Hematopoietic multipotent progenitor cell treated with erythropoietin and hydrocortisone succinate and interleukin-3 and kit ligand, for 8 days (in vitro differentiated cells): Measurements from ENCODE around the gene KSR2.
"Not testable (repeated sequence)": the region's sequence is repeated elsewhere in the genome, so short reads cannot be mapped to it uniquely, and the experiment has no call there.

ENCODE experiments used
- DNase-seq: peaks from one replicate; pipeline ENCODE4 v3.0.0-alpha.2; 2015

KSR2 gene

DNA sequence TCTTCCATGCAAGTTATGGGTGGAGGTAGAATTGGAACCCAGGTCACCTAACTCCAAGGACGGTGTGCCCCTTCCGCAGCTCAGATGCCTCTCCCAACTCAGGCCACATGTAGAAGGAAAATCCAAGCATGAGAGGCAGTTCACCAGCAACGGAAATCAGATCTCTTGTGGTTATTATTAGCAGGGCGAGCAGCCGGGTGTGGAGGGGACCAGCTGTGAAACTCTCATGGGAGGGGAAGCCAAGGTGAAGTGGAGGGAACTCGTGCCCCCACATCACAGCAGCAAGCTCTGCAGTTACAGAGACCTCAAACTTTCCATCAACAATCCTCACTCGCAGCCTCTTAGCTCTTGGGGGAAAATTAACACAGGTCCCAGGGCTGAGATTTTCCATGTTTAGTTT is 79.7 kb downstream of the KSR2 start:
- no peak for DNase-seq

DNA sequence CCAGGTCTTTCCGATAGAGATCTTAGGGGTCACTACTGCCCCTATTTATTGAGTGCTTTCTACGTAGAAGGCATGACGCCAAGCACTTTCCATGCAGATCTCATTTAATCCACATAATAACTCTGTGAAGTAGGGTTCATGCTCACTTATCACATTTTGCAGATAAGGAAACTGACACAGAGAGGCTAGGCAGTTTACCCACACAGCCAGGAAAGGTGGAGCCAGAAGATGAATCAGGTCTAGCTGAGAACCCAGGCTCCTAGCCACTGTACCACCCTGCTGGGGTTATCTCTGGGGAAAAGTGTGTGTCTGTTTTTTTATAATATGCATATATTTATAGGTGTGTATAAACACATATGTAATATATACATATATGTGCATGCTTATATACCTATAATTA is 83.6 kb downstream of the KSR2 start:
- DNase-seq = peak; percentile 24

DNA sequence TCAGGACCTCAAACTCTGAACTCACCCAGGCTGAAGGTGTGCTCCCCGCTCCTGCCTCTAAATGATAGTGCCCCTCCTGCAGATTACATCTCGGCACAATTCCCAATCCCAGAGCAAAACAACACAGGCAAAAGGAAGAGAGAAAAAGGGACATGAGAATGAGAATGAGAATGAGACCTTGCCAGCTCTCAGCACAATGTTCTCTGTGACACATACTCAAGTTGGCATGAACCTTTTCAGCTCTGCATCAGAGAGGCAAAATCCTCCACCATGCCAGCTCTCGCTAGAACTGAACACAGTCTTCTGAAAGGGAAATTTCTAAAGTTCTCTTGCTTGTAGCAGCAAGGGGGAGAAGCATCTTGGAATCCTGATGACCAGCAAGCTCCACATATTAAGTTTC is 84.6 kb downstream of the KSR2 start:
- DNase-seq = no peak

DNA sequence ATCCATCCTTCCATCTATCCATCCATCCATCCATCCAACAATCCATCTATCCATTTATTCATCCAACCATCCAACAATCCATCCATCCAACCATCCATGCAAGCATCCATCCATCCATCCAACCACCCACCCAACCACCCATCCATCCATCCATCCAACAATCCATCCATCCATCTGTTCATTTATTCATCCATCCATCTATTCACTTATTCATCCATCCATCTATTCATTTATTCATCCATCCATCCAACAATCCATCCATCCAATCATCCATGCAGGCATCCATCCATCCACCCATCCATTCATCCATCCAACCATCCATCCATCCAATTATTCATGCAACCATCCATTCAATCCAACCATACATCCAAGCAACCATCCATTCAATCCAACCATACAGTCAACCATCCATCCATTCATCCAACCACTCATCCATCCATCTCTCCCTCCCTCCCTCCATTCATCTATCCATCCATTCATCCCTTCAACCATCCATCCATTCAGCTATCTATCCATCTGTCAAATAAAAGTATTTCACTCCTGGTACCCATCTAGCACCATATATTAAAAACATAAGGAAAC is 86.1 kb downstream of the KSR2 start:
- DNase-seq = no peak

DNA sequence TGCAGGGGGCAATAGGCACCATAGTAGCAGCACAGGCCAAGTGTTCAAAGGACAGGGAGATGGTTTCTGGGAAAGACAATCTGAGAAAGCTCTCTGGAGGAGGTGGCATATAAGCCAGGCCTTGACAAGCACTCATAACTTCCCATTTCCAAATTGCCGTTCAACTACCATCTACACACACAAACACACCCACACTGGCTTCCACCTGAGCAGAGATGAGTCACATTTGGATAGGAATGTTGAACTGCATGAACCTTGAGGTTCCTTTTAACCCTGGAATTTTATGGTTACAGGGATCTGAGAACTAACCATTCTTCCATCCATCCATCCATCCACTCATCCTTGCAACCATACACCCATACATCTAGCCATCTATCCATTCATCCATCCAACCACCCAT is 86.6 kb downstream of the KSR2 start:
- no peak for DNase-seq

DNA sequence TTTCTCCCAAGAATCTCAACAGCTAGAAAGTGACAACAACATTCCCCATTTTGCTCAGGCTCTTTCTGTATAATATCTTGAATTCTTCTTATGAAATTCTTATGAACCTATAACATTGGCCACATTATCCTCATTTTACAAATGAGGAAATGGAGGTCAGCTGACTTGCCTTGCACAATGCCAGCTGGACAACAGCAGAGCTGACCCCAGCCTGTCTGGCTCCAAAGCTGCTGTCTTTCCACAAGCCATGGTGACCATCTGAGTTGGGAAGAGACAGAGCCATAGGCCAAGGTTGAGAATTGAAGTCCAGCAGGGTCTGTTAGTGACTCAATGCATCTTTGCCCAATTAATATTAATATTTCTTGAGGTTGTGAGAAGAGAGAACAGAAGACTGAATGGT is 87.3 kb downstream of the KSR2 start:
- no peak for DNase-seq

DNA sequence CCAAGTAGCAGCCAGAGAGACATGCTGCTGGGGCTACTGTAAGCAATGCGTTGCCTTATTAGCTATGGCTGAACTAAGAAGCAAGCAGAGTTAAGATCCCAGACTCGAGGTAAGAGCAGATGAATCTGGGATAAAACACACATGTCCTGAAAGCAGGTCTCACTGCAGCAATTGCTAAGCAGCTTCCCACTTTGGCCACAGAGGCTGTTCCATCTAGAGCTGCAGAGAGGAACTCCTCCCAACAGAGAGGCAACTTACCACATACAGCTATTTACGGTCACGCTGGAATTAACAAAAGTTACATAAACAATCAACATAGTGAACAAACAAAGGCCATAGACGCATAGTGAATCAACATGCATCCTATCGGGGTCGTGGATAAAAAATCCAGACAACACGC is 90.2 kb downstream of the KSR2 start:
- DNase-seq = no peak

DNA sequence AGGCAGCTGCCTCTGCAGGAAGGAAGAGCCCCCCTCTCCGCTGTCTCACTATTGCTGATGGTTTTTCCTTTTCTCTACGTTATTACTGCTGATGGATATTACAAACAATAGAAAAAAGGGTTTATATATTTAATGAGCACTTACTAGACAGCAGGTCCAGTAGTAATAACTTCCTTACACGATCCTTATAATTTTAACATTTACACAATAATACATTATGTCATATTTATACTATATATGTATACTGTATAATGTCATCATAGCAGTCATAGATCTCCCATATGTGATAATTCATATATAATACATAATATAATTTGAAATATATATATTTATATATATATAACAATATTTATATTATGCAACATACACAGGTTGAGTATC is 92.4 kb downstream of the KSR2 start:
- no peak for DNase-seq

DNA sequence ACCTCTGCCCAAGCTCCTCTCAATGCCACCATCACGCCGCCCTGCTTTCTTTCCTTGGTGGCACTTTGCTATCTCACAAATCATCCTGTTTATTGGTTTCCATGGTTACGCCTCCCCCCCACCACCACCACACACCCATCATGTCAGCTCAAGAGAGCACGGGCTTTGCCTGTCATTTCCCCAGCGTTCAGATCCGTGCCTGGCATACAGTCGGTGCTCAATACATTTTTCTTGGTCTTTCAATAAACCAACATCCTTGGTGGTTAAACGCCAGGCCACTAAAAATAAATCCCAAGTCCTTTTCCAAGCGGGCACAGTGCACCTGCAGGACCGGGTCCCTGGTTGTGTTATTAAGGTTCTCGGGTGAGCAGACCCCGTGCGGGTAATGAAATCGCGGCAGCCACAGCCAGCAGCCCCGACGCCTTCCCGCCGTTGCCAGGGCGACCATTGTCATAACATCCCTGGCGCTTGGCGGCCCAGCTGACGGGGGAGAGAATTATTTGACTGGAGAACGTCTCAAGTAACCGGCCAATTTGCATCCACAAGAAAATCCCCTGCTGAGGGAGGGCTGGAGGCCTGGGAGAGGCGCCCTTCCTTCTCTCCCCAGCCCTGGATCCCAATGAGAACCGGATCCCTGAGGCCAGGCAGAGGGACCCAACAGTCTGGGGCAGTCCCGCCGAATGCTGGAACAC is 92.9 kb downstream of the KSR2 start:
- no peak for DNase-seq

DNA sequence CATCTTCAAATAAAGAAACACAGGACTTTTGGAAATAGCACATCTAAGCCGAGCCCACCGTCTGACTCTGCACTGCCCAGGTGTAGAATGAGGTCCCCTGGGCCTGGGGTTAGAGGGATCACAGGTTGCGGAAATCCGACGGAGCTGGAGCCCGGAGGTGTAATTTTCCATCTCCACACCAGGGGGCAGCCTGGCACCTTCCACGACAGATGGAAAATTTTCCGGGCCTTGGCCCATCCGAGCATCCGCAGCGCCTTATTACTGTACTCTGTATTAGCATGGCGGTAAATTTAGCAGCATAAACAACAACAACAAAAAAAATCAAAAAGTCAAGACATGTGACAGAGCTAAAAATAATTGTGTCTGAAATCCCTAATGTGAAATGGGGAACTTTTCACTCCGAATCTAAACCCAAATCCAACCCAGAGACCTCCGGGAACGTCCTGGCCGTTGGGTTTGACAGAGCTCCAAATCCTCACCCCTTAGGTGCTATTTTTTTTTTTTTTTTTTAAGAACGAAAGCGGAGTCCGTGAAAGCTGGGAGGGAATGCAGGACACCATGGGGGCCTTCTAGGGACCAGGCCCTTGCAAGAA is 93.9 kb downstream of the KSR2 start:
- peak; percentile 55 for DNase-seq

DNA sequence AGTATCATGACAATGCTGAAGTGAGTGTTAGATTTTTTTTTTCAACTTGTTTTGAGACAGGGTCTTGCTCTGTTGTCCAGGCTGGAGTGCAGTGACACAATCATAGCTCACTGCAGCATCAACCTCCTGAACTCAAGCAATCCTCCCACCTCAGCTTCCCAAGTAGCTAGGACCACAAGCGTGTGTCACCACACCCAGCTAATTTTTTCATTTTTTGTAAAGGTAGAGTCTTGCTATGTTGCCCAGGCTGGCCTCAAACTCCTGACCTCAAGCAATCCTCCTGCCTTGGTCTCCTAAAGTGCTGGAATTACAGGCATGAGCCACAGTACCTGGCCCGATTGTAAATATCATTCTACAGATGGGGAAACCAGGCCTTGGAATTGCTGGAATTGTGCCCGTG is 94.6 kb downstream of the KSR2 start:
- not testable (repeated sequence) for DNase-seq

DNA sequence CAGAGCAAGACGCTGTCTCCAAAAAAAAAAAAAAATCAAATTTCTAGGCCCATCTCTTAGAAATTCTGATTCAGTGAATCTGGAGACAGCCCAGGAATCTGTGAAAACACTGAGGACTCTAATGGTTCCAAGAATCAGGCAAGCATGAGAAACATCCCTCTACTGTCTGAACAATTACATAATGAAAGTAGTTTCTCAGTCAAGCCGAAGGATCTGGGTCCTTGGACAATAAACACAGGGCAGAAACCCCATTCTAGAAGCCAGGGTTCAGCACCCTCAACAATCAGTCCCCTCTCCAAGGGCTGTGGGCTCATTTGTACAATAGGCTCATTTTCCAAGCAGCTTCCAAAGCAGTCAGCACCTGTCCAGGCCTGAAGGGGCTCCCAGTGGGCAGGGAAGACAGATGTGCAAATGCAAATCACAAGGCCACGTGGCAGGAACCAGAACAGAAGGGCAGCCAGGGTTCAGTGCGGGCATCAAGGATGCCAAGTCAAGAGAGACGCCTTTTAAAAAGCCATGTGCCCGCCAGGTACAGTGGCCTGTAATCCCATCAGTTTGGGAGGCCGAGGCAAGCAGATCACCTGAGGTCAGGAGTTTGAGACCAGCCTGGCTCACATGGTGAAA is 96.1 kb downstream of the KSR2 start:
- no peak for DNase-seq

DNA sequence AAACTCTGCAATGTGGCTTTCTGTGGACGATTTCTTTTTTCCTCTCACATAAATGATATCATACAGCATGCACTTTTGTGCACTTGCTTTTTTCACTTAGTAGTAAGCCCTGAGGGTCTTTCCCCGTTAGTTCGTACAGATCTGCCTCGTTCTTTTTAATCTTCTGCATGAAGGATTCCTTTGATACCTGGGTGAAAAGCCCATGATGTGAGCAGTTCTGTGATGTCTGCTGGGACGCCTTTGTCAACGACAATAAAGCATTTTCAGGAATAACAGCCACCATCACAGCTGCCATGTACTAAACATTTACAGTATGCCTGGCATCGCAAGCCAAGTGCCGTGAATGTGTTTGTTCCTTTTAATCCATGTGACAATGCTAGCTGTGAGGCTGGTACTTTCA is 99.2 kb downstream of the KSR2 start:
- no peak for DNase-seq

DNA sequence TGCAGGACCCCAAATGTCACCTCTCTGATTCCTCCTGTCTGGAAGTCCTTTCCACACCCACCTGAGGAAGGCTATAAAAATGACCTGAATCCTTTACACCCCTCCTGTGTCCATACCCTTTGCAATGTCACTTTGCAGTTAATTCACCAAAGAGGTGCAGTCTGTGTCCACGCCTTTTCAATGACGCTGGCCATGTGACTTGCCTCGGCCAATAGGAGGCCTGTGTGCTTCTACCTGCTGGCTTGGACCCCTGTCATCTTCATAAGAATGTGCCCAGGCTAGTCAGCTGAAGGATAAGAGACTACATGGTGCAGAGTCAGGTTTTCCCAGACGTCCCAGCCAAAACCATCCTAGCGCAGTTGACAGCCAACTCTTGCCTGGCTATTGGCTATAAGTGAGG is 101.4 kb downstream of the KSR2 start:
- no peak for DNase-seq

DNA sequence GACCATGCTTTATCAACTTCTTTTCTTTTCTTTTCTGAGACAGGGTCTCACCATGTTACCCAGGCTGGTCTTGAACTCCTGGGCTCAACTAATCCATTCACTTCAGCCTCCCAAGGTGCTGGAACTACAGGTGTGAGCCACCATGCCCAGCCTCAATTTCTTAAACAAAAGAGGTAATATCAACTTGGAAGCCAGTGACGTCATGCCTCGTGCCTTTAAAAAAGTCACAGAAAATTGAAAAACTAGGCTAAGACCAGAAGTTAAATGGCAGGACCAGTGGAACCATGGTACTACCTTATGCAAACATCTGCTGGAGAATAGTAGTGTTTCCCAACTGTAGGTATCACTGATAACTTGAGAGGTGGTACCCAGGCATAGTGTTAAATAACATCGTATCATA is 103.3 kb downstream of the KSR2 start:
- no peak for DNase-seq

DNA sequence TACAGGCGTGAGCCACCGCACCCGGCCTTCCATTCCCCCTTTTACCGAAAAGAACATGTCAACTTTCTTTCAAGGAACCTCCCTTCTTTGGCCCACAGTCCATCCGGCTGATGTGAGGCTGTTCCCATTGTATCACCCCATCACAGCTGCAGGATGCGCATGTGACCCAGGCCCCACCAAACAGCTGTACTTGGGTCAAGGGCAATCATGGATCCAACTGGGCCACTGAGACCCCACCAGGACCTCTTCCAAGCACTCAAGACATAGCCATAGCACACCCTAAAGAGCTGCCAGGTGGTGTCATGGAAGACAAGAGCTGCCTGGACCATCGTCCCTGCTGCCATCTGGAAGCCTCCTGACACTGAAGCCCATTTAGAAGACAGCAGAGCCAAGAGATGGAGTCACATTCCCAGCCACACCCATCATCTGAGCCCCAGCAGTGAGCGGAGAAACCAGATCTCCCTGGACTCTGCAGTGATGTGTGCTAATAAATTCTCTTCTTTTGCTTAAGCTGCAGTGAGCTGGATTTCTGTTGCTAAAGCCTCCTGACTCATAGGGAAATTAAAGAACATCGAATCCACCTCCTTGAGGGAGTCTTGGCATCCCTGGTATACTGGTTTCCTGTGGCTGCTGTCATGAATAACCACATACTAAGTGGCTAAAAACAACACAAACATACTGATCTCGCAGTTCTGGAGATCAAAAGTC is 105.6 kb downstream of the KSR2 start:
- no peak for DNase-seq

DNA sequence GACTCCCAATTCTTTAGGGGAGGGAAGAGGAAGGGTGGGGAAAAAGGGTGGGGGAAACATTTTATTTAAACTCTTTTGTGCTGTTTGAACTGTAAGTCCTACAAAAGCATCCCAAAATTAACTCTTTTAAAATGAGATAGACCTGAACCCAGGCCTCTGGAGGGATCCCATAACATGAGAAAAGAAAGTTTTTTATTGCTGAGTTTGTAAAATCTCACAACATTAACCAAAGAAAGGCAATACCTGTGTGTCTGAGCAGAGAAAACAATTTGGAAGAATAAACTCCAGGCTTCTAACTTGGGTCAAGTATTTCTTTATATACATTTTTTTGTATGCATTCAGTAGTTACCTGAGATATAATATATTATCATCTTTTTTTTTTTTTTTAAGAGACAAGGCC is 107.1 kb downstream of the KSR2 start:
- no peak for DNase-seq

DNA sequence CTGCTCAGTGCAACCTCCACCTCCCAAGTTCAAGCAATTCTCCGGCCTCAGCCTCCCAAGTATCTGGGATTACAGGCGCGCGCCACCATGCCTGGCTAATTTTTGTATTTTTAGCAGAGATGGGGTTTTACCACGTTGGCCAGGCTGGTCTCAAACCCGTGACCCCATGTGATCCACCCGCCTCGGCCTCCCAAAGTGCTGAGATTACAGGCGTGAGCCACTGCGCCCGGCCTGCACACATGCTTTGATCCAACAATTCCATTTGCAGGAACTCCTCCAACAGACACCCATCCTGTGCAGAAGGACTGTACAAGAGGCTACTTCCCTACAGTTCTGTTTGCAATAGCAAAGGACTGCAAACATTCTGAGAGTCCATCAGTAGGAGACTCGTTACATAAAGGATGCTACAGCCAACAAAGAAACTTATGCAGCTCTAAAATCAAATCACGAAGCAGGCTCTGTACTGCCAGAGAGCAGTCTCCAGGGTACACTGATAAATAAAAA is 108.0 kb downstream of the KSR2 start:
- DNase-seq = not testable (repeated sequence)

DNA sequence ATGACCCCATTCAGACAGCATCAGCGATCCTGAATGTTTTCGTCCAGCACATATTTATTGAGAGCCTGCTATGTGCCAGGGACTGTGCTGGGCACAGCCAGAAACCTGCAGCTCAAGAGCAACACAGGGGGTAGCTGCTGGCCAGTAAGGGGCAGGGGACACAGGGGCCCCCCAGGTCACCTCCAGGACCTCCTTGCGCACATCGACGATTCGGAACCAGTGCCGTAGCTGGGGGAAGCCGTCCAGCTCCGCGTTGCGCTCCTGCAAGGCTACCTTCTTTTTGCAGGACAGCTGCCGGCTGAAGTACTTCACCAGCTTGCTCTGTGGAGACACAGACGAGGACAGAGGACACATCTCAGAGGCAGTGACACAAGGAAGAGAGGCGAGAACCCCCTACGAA is 108.7 kb downstream of the KSR2 start:
- no peak for DNase-seq

DNA sequence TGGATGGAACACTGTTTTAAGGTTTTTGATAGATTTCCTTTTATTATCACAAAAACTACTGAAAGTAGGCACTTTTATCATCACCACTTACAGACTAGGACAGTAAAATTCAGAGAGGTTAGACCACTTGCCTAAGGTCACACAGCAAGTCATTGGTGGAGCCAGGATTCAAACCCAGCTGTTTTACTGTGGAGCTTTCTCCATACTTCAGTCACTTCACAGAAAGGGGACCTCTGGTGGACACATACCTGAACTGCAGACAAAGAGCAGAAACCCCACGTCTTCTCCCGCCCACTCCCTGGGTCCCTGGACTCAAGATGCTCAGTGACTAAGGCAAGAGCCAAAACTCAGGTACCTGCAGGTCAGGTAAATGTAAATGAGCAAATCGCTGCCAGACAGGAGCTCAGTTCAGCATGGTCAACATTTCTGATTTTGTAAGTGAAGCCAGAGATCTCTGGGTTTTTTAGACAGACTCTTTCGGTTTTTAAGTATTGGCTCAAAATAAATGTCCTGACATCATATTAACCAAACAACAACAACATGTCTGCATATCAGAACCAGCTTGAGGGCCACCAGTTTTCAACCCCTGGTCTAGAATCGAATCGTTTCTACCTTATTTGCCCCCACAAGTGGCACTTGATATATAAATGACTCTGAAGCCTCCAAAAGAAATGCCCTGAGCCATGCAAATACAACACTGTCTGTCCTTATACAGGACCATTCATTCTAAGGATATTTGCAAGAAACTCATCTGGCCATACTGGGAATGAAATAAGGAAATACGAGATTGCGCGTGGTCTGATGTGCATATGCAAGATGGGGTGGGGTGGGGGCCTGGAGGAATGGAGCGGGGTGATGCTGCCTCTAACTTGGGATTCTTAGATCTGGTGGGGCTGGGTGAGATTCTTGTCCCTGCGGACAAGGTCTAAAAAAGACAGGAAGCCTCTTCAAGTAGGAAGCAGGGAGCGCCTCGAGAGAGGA is 110.9 kb downstream of the KSR2 start:
- DNase-seq = peak; percentile 60

DNA sequence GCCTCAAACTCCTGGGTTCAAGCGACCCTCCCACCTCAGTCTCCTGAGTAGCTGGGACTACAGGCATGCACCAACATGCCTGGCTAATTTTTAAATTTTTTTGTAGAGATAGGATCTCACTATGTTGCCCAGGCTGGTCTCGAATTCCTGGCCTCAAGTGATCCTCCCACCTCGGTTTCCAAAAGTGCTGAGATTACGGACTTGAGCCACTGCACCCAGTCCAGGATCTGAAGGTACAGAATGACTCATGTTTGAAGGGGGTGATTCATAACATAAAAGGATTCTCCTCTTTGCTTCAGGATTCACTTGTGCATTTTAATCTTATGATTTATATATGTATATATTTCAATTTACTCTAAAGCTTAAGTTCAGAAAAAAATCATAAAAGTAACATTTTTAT is 111.7 kb downstream of the KSR2 start:
- DNase-seq = not testable (repeated sequence)

DNA sequence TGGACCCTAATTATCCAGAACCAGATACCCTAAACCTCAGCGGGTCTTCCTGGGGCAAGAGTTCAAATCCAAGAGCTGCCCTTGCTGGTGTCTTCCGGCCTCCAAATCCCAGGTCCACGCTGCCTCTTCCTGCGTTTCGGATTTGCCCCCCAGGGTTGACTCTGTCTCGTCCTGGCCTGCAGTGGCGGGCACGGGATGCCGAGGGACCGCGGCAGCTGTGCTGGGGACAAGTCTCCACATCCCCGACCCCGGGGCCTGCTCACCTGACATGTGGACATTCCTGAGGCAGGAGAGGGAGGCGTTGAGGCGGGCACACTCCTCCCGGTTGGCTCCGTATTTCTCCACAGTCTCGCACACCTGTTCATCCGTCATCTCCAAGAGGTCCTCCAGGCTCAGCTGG is 113.6 kb downstream of the KSR2 start:
- no peak for DNase-seq
